Measurements from ENCODE around the gene SMIM28. TPM values are rescaled to one million over a fixed set of nuclear protein-coding genes. Genes with fewer than 3 reads are reported as not detected.

The SMIM28 gene
- total and polyA plus RNA-seq, 2 of the 4 experiments (the other 2 are of a cell fraction) = not detected

DNA sequence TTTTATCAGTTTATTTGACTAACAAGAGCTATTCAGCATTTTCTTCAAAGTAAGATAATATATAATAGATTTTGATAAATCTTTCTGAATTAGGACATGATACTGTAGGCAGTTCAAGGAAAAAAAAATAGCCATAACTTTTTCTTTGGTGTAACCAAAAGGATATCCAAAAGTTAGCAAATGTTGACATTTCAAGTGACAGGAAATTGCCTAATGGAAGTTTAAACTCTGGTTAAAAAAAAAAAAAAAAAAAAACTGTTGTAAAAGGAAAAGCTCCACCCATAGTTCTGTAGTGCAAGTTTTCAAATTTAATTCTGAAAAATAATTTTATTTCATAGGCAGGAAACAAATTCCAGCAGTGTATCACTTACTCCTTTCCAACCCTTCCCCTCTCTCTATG, 45.2 kb downstream of the SMIM28 start:
- no peaks in the 10 kb centered on the region; the same call in 1 of the 2 replicates for H4K20me1 ChIP-seq (ENCODE audit: insufficient read depth, low read length)
- no peak overlapping the region for H2AK5ac ChIP-seq (ENCODE audit: low read depth, low read length)
- H3K36me3 ChIP-seq (ENCODE audit: control insufficient read depth, insufficient read depth, low read length) = peaks cover 13% of the 10 kb centered on the region
- no peaks in the 10 kb centered on the region for H3K79me1 ChIP-seq (ENCODE audit: low read depth in 1 of 2, low read length in 2 of 2)
- ChIA-PET POLR2A (ENCODE audit: unreplicated experiment) (interaction anchor here (0.6 kb wide), 1 partner anchor 306 kb away, joined by 3 read pairs; no protein-coding TSS in a partner anchor), CTCF (interaction anchor here (0.6 to 1.2 kb wide), 8 partner anchors 8 to 1490 kb away, joined by 3 to 5 read pairs (median 3); partner anchors contain the start of gene TNFAIP3)
- H3K4me1 ChIP-seq (ENCODE audit: control insufficient read depth, insufficient read depth, low read length) = no peaks in the 10 kb centered on the region
- no peak overlapping the region for H3K9ac ChIP-seq (ENCODE audit: low read depth, low read length)
- no peak overlapping the region for H3K23ac ChIP-seq (ENCODE audit: low read depth, low read length)
- no peak overlapping the region for H3K18ac ChIP-seq (ENCODE audit: low read depth, low read length)
- H2AK9ac ChIP-seq (replicated peaks; ENCODE audit: low read depth, low read length, poor library complexity) = no peak overlapping the region
- no peak overlapping the region for H4K91ac ChIP-seq (ENCODE audit: insufficient read depth, low read depth, low read length)
- no peak overlapping the region for H2AFZ ChIP-seq (replicated peaks; ENCODE audit: low read length, poor library complexity)
- DNase-seq = no peak
- H3K4ac ChIP-seq (ENCODE audit: low read depth, low read length) = 0 out of 2 replicates have a peak overlapping the region, but pooled peaks have one; percentile 15
- H3K4me2 ChIP-seq (ENCODE audit: low read depth, low read length) = no peak overlapping the region
- H3K9me3 ChIP-seq (ENCODE audit: control insufficient read depth, insufficient read depth, low read length) = no peaks in the 10 kb centered on the region
- no peak overlapping the region for H4K5ac ChIP-seq (ENCODE audit: low read depth, low read length)
- no peak overlapping the region for H2BK15ac ChIP-seq (ENCODE audit: low read depth, low read length)
- no peak overlapping the region for H3K14ac ChIP-seq (replicated peaks; ENCODE audit: low read depth, low read length)
- dilution Hi-C loops (cut with HindIII; ENCODE audit: low sequenced_read_pairs, unreplicated experiment) = no loop called here
- intact Hi-C loops (cut with micrococcal nuclease) = loop anchor here (10.0 kb wide), 1 partner anchor 272 kb away; no protein-coding TSS in a partner anchor
- H2BK20ac ChIP-seq (ENCODE audit: low read depth, low read length) = no peak overlapping the region
- no peaks in the 10 kb centered on the region for H3K27me3 ChIP-seq (ENCODE audit: control insufficient read depth, insufficient read depth, low read length)
- no peak overlapping the region for H3K27ac ChIP-seq (ENCODE audit: insufficient read depth, low read length)
- H4K8ac ChIP-seq (ENCODE audit: low read depth in 2 of 2, low read length in 2 of 2) = no peak overlapping the region; a peak in 1 of 4 replicates
- BruUV-seq (replicated peaks) = no TSS peak
- peaks cover 2% of the 10 kb centered on the region; the same call in 1 of the 2 replicates for H3K9me1 ChIP-seq (ENCODE audit: insufficient read depth, low read length)
- ATAC-seq (ENCODE audit: low read depth) = no peak
- in situ Hi-C loops (cut with MboI; ENCODE audit: low sequenced_read_pairs) = loop anchor here (25.0 kb wide), 1 partner anchor 586 kb away; no protein-coding TSS in a partner anchor
- TF ChIP-seq MAZ (IDR thresholded peaks at IDR 0.05; ENCODE audit: borderline replicate concordance, low read depth, low read length) (no peak), CEBPB (IDR thresholded peaks at IDR 0.05; ENCODE audit: low read depth, low read length) (no peak), NFE2L2 (IDR thresholded peaks at IDR 0.05; ENCODE audit: low read depth, low read length) (no peak), SMC3 (IDR thresholded peaks at IDR 0.05; ENCODE audit: low read depth, low read length) (no peak), RFX5 (IDR thresholded peaks at IDR 0.05; ENCODE audit: low read depth, low read length) (no peak), USF2 (IDR thresholded peaks at IDR 0.05; ENCODE audit: low read depth, low read length) (no peak)
- H2BK5ac ChIP-seq (ENCODE audit: low read depth, low read length, poor library complexity, severe bottlenecking) = no peak overlapping the region
- H3K4me3 ChIP-seq (ENCODE audit: insufficient read depth, low read depth, low read length) = no peak overlapping the region
- H3K56ac ChIP-seq (ENCODE audit: extremely low read depth, insufficient read depth, low read length) = no peak overlapping the region
- H2BK120ac ChIP-seq (ENCODE audit: low read depth, low read length) = no peak overlapping the region
